Lung (tissue), 12 donors: ENCODE data around the gene POLR3E. TPM values are rescaled to one million over a fixed set of nuclear protein-coding genes. Genes with fewer than 3 reads are reported as not detected.

Experiments
- ATAC-seq: fragments of 200-7000 bp; cut with Tn5 transposase; one replicate; pipeline ENCODE4 v1.9.1; 2020; ENCODE audit warnings: moderate number of reproducible peaks; ENCODE audit not compliant: insufficient read depth, low FRiP score
- DNase-seq, 3 donors: peaks; one replicate each; pipeline ENCODE4 v3.0.0-alpha.2; 2013 to 2017
- H3K27ac ChIP-seq, 2 donors: one replicate each; pipeline ENCODE4 v1.5.1; 2013; ENCODE audit warnings: mild to moderate bottlenecking in 2 of 2, moderate library complexity in 2 of 2, control low read depth in 1 of 2, inconsistent platforms in 1 of 2, low read depth in 1 of 2, low read length in 1 of 2
- H3K27me3 ChIP-seq, 3 donors: one replicate each; pipeline ENCODE4 v1.5.1; 2013; ENCODE audit warnings: low read length in 2 of 3; ENCODE audit not compliant: control insufficient read depth in 3 of 3, insufficient read depth in 3 of 3
- H3K36me3 ChIP-seq, 4 donors: one replicate each; pipeline ENCODE4 v1.5.1; 2013; ENCODE audit warnings: low read length in 4 of 4, mild to moderate bottlenecking in 1 of 4, moderate library complexity in 1 of 4; ENCODE audit not compliant: control insufficient read depth in 4 of 4, insufficient read depth in 4 of 4
- H3K4me1 ChIP-seq, 5 donors: one replicate each; pipeline ENCODE4 v1.5.1; 2013; ENCODE audit warnings: low read length in 5 of 5, mild to moderate bottlenecking in 2 of 5, moderate library complexity in 1 of 5; ENCODE audit not compliant: control insufficient read depth in 5 of 5, insufficient read depth in 5 of 5
- H3K4me3 ChIP-seq: one replicate; pipeline ENCODE4 v1.5.1; 2013; ENCODE audit warnings: mild to moderate bottlenecking, control low read depth, moderate library complexity
- H3K9ac ChIP-seq, 2 donors: one replicate each; pipeline ENCODE4 v1.5.1; 2013; ENCODE audit warnings: low read length in 2 of 2, control low read depth in 1 of 2; ENCODE audit not compliant: insufficient read depth in 1 of 2
- H3K9me3 ChIP-seq, 4 donors: one replicate each; pipeline ENCODE4 v1.5.1; 2013; ENCODE audit warnings: low read length in 3 of 4, mild to moderate bottlenecking in 1 of 4, moderate library complexity in 1 of 4; ENCODE audit not compliant: control insufficient read depth in 4 of 4, insufficient read depth in 3 of 4
- WGBS, 2 donors: extraction: QIAGEN DNeasy Blood & Tissue Kit; methylation state at CpG; one replicate each; pipeline ENCODE4 v1.1.7; 2013; 5-methylcytosine and 5-hydroxymethylcytosine counted together
- polyA plus RNA-seq, 2 donors: library from polyadenylated mRNA; stranded (reverse); fragments of 200-250 nt; gene quantifications; one replicate each; pipeline ENCODE4 v1.2.1, GENCODE V29; 2013
- total RNA-seq, 2 donors: library from RNA; depleted of rRNA in 1 of 2; stranded (reverse); fragments of >200 nt in 1 of 2; gene quantifications; one replicate each; pipeline ENCODE4 v1.2.1, GENCODE V29; 2014 to 2021
- TF ChIP-seq, protein P1 (sequence below): IDR thresholded peaks from 2 replicates; pipeline ENCODE4 v1.5.1; 2012; ENCODE audit warnings: mild to moderate bottlenecking; ENCODE audit errors: control extremely low read depth, extremely low read depth
- donor health status: control.
- donor health status: control.
- donor health status: Bipolar disorder and iron deficiency.
- donor health status: healthy.
- donor health status: DM: yes; HTN: yes; CAD: no.

The POLR3E gene
- total and polyA plus RNA-seq, 4 donors, result 23.2 to 44.3 (median 34.0) TPM

DNA sequence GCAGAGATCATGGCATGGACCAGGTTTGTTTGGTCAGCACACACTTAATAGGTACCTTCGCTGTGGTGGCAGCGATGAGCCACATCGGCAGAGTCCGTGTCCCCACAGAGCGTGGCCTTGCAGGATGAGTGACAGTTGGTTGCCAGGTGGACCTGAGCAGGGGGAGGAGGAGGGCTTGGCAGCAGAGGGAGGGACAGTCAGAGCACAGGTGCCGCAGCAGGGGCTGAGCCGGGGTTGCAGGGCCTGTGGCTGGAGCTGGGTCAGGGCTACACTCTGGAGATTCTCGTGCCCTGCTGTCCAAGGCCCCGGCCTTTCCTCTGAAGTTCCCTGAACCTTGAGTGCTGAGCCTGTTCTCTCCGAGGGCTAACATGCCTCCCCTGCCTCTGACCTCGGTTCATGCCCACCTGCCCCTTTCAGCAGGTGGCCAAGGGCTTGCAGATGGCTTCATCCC is 24.8 kb downstream of the POLR3E start:
- ATAC-seq (no peak), DNase-seq (no peak)
- no peak overlapping the region for H3K4me3 ChIP-seq
- WGBS, 2 donors, result 95 to 96% methylated on average over 11 of the region's 11 CpGs
- no peak overlapping the region for H3K27ac ChIP-seq
- no peaks in the 10 kb centered on the region for H3K4me1 ChIP-seq
- H3K9me3 ChIP-seq, result no peaks in the 10 kb centered on the region
- H3K9ac ChIP-seq, result no peak overlapping the region
- H3K36me3 ChIP-seq, result peaks cover 11 to 63% (median 19%) of the 10 kb centered on the region in 4 donors
- TF ChIP-seq, protein P1, sequence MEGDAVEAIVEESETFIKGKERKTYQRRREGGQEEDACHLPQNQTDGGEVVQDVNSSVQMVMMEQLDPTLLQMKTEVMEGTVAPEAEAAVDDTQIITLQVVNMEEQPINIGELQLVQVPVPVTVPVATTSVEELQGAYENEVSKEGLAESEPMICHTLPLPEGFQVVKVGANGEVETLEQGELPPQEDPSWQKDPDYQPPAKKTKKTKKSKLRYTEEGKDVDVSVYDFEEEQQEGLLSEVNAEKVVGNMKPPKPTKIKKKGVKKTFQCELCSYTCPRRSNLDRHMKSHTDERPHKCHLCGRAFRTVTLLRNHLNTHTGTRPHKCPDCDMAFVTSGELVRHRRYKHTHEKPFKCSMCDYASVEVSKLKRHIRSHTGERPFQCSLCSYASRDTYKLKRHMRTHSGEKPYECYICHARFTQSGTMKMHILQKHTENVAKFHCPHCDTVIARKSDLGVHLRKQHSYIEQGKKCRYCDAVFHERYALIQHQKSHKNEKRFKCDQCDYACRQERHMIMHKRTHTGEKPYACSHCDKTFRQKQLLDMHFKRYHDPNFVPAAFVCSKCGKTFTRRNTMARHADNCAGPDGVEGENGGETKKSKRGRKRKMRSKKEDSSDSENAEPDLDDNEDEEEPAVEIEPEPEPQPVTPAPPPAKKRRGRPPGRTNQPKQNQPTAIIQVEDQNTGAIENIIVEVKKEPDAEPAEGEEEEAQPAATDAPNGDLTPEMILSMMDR, result no peak
- no peaks in the 10 kb centered on the region for H3K27me3 ChIP-seq

DNA sequence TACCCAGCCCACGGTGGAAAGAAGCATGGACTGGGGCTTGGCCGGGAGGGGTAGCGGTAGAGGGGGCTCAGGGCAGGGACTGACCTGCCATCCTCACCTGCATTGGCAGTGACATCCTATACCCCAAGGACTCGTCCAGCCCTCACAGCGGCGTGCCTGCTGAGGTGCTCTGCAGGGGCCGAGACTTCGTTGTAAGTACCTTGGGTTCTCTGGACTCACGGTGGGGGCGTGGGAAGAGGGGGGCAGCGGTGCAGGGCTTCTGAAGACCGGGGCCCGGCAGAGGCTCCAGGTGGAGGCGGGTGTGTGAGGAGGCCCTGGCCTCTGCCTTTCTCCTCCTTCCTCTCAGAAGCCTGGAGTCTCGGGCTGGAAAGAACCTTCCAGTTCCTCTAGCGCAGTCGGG is 25.5 kb downstream of the POLR3E start:
- no peak overlapping the region for H3K9ac ChIP-seq
- TF ChIP-seq, protein P1, result no peak
- no peaks in the 10 kb centered on the region for H3K9me3 ChIP-seq
- H3K27me3 ChIP-seq, result no peaks in the 10 kb centered on the region
- no peak overlapping the region for H3K27ac ChIP-seq
- WGBS, 2 donors, result 95 to 97% methylated on average over 17 of the region's 17 CpGs
- H3K4me1 ChIP-seq, result no peaks in the 10 kb centered on the region
- H3K36me3 ChIP-seq, result peaks cover 11 to 64% (median 22%) of the 10 kb centered on the region in 4 donors
- no peak for ATAC-seq
- no peak overlapping the region for H3K4me3 ChIP-seq
- DNase-seq, result no peak

DNA sequence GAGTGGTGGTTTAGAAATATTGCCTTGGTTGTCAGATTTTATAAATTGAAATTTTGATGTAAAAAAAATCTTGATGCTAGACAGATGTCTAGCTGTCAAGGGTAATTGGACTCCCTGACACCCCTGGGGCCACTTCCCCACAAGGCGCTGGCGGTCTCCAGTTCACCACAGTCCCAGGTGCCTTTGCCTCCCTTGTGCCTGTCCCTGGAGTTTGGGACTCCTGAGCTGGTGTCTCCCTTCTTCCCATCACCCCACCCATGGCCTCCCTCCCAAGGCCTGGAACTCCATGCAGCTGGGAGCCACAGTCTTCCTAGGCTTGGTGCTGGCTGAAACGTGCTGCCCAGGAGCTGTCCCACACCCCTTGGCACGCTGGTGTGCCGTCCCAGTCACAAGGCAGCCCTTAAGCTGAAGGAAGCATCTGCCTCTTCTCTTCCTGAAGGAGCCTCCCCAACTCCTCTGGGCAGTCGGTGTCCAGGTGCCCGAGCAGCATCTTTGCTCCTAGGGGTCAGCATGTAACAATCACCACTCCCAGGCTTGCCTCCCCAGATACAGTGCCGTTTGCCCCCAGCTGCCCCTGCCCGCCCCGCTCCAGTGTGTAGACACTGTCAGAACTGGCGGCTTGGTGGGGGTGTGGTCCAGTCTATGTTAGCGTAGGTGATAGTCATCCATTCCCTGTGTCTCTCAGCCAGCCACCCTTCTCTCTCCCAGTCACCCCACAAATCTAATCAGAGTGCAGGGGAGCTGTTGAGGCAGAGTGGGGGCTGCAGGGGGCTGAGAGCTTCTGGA is 26.2 kb downstream of the POLR3E start:
- no peak overlapping the region for H3K9ac ChIP-seq
- no peaks in the 10 kb centered on the region for H3K9me3 ChIP-seq
- H3K27me3 ChIP-seq, result no peaks in the 10 kb centered on the region
- H3K4me1 ChIP-seq, result no peaks in the 10 kb centered on the region
- no peak overlapping the region for H3K4me3 ChIP-seq
- DNase-seq (no peak), ATAC-seq (no peak)
- no peak overlapping the region for H3K27ac ChIP-seq
- peaks cover 11 to 66% (median 25%) of the 10 kb centered on the region in 4 donors for H3K36me3 ChIP-seq
- 92 to 95% methylated on average over 12 of the region's 12 CpGs for WGBS, 2 donors
- TF ChIP-seq, protein P1, result no peak
